ENCODE results near the gene GGA1.
"Not testable (repeated sequence)": the region's sequence is repeated elsewhere in the genome, so short reads cannot be mapped to it uniquely, and the experiment has no call there.

Gene GGA1

GRCh38 chr22:37607010-37607934 lies 1.4 kb upstream of the GGA1 start:
- TF ChIP-seq, protein P1, sequence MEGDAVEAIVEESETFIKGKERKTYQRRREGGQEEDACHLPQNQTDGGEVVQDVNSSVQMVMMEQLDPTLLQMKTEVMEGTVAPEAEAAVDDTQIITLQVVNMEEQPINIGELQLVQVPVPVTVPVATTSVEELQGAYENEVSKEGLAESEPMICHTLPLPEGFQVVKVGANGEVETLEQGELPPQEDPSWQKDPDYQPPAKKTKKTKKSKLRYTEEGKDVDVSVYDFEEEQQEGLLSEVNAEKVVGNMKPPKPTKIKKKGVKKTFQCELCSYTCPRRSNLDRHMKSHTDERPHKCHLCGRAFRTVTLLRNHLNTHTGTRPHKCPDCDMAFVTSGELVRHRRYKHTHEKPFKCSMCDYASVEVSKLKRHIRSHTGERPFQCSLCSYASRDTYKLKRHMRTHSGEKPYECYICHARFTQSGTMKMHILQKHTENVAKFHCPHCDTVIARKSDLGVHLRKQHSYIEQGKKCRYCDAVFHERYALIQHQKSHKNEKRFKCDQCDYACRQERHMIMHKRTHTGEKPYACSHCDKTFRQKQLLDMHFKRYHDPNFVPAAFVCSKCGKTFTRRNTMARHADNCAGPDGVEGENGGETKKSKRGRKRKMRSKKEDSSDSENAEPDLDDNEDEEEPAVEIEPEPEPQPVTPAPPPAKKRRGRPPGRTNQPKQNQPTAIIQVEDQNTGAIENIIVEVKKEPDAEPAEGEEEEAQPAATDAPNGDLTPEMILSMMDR (IDR thresholded peaks at IDR 0.05; ENCODE audit: extremely low read depth, missing control alignments): peak; percentile 98

DNA sequence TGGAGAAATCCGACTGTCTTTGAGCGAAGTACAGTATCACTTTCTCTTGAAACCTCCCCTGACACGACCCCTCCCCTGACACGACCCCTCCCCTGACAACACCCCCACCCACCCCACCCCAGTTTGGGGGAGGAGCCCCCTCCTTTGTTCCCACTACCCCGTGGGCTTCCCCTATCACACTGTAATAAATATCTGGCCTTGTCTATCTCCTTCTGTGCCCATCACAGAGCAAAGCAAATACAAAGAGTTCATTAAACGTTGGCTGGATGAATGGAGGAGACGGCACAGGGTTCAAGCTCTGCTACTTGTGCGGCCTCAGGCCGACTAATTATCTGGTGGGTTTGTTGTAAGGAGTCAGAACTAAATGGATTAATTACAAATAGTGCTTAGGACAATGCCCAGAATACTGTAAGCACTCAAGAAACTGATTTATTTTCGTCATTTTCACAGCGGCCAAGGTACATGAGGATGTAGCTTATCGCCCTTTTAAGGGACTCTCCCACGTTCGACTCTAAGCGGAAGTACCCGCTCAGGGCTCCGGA lies 628 bp upstream of the GGA1 start:
- peak; percentile 25 for DNase-seq (ENCODE audit: low spot score)
- TF ChIP-seq, protein P1 (IDR thresholded peaks at IDR 0.05; ENCODE audit: extremely low read depth, missing control alignments): no peak

More at GRCh38 chr22:37607010-37607934, 1.4 kb upstream of the GGA1 start:
- DNase-seq (ENCODE audit: low spot score): peak; percentile 85

DNA sequence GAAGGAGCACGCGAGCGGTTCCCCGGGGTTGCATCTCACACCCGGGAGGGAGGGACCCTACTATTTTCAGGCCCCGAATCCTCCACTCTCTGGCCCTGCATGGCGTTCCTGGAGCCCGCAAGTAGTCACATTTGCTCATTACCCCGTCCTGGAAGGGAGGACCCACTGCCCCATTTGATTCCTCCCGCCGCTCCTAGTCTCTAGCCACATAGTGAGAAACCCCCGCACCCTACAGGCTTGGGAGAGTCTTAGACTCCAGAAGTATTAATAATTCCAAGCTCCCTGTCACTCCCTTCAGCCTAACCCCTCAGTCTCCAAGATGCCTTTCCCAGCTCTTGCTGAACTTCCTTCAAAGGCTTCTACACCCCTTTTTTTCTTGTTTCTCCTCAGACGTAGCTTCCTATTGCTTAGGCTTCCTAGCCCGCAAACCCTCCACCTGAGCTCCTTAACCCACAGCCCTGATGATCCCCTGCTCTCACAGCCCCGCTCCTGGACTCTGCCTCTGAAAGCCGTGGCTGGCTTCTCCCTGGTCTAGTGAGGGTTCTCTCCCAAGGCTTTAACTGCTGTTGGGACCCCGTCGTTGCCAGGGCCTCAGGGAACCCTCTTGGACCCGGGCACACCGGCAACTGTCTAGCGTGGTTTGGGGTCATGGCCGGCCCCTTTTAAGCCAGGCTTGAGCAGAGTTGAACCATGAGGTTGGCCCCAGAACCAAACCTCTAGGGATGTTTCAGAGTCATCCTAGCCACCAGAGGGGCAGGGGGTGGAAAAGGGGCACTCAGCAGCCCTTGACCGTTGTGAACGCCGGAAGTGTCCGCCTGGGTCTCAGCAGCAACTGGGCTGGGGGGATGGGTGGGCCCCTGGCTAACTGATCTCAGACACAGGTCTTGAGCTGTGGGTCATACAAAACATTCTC lies 862 bp downstream of the GGA1 start:
- TF ChIP-seq, protein P1 (IDR thresholded peaks at IDR 0.05; ENCODE audit: extremely low read depth, missing control alignments): no peak
- peak; percentile 65 for DNase-seq (ENCODE audit: low spot score)

DNA sequence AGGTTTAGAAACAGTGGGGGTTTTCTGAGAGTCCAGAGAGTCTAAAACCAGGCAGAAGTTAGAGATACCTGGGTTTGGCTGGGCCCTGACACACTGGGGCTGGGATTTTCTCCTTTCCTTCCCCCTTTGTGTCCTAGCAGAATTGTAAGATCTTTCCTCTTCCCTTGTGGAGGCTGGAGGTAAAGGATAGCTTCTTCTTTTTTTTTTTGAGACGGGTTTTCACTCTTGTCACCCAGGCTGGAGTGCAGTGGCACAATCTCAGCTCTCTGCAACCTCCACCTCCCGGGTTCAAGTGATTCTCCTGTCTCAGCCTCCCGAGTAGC lies 1.5 kb downstream of the GGA1 start:
- DNase-seq (ENCODE audit: low spot score): not testable (repeated sequence)

DNA sequence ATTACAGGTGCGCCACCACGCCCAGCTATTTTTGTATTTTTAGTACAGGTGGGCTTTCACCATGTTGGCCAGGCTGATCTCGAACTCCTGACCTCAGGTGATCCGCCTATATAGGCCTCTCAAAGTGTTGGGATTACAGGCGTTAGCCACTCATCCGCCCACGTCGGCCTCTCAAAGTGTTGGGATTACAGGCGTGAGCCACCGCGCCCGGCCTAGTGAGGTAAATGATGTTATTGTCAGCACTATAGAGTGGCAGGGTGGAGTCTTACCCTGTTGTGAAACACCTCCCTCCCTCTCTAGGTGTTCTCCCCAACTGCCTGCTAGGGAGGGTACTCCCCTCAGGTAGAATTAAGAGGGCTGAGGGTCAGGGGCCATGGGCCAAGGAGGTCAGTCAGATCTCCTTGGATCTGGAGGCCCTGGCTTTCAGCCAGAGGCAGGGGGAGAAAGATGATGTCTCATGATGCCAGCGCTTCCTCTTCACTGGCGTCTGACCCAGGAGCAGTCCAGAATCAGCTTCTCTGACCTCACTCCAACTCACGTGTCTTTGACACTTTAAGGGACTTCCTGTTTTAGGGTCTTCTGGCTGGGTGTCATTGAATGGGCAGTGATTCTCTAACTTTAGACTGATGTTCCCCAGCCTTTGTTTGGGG lies 2.0 kb downstream of the GGA1 start:
- DNase-seq (ENCODE audit: low spot score): no peak
- TF ChIP-seq, protein P1 (IDR thresholded peaks at IDR 0.05; ENCODE audit: extremely low read depth, missing control alignments): no peak

DNA sequence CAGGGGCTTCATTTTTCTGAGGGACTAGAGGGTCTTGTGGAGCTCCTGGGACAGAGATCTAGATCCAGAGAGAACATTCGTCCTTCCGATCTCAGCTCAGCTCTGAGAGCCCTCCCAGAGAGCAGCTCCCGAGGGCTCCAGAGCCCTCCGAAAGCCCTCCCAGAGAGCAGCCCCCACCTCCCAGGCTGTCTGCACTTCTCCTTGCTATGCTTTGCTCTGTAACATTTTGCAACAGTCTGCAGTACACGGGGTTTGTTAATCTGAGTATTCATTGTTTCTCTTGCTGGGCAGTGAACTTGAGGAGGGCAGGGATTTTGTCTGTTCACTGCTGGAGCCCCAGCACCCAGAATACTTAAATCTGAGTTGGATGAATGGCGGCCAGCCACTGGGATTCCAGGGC lies 2.6 kb downstream of the GGA1 start:
- no peak for DNase-seq (ENCODE audit: low spot score)
- TF ChIP-seq, protein P1 (IDR thresholded peaks at IDR 0.05; ENCODE audit: extremely low read depth, missing control alignments): no peak

All from GM20000 (cell line).